ENCODE data around the gene TADA1.
"Not testable (repeated sequence)": the region's sequence is repeated elsewhere in the genome, so short reads cannot be mapped to it uniquely, and the experiment has no call there.

Gene TADA1

GRCh38 chr1:166843769-166844596 lies 32.1 kb downstream of the TADA1 start:
- DNase-seq: peak in 11 of 14 donors; percentile 15 to 56 (median 28)

- no peak for DNase-seq
Measured at GRCh38 chr1:166843322-166843721, 32.7 kb downstream of the TADA1 start.

GRCh38 chr1:166840309-166841274 lies 35.5 kb downstream of the TADA1 start:
- peak in 2 of 14 donors; percentile 35 to 44 for DNase-seq

- peak in 10 of 14 donors; percentile 18 to 66 (median 41) for DNase-seq
Measured at GRCh38 chr1:166839600-166840308, 36.3 kb downstream of the TADA1 start.

- peak; percentile 35 to 93 (median 88) for DNase-seq
Measured at GRCh38 chr1:166838766-166839599, 37.1 kb downstream of the TADA1 start, which contains the start of gene POGK. TSS of gene POGK (plus strand) at chr1:166839475. CDS start at chr1:166840957, 1,482 bp downstream.

- DNase-seq: no peak
Measured at GRCh38 chr1:166836733-166837132, 39.3 kb downstream of the TADA1 start.

GRCh38 chr1:166829762-166830161 lies 46.3 kb downstream of the TADA1 start:
- not testable (repeated sequence) for DNase-seq

GRCh38 chr1:166827426-166827825 lies 48.6 kb downstream of the TADA1 start:
- DNase-seq: no peak

GRCh38 chr1:166822385-166822784 lies 53.7 kb downstream of the TADA1 start:
- no peak for DNase-seq

GRCh38 chr1:166819974-166820373 lies 56.1 kb downstream of the TADA1 start:
- no peak for DNase-seq

- no peak for DNase-seq
Measured at GRCh38 chr1:166814611-166815010, 61.5 kb downstream of the TADA1 start.

- no peak for DNase-seq
Measured at GRCh38 chr1:166813508-166814223, 62.4 kb downstream of the TADA1 start.

- DNase-seq: no peak
Measured at GRCh38 chr1:166811691-166812090, 64.4 kb downstream of the TADA1 start.

GRCh38 chr1:166808952-166809351 lies 67.1 kb downstream of the TADA1 start:
- DNase-seq: no peak
